Retinal pigment epithelial cell (primary cell): ENCODE measurements around the gene SULT2B1.
A peak's percentile ranks its signal among the peaks of the same experiment; 100 is the strongest.
"Not testable (repeated sequence)": the region's sequence is repeated elsewhere in the genome, so short reads cannot be mapped to it uniquely, and the experiment has no call there.

Experiments
- DNase-seq: peaks from one replicate; pipeline ENCODE4 v3.0.0-alpha.2; 2010; ENCODE audit warnings: low read depth
- H3K4me3 ChIP-seq: 2 replicates; pipeline ENCODE4 v1.5.1; 2011; ENCODE audit warnings: mild to moderate bottlenecking, low read length, control low read depth, moderate library complexity
- TF ChIP-seq, protein P1 (sequence below): conservative IDR thresholded peaks from 2 replicates; pipeline ENCODE4 v1.5.1; 2011; ENCODE audit warnings: low read depth, low read length, control low read depth, inconsistent platforms

SULT2B1 gene

GRCh38 chr19:48530066-48530720 lies 21.8 kb upstream of the SULT2B1 start:
- no peak overlapping the region for H3K4me3 ChIP-seq
- DNase-seq: no peak
- TF ChIP-seq, protein P1, sequence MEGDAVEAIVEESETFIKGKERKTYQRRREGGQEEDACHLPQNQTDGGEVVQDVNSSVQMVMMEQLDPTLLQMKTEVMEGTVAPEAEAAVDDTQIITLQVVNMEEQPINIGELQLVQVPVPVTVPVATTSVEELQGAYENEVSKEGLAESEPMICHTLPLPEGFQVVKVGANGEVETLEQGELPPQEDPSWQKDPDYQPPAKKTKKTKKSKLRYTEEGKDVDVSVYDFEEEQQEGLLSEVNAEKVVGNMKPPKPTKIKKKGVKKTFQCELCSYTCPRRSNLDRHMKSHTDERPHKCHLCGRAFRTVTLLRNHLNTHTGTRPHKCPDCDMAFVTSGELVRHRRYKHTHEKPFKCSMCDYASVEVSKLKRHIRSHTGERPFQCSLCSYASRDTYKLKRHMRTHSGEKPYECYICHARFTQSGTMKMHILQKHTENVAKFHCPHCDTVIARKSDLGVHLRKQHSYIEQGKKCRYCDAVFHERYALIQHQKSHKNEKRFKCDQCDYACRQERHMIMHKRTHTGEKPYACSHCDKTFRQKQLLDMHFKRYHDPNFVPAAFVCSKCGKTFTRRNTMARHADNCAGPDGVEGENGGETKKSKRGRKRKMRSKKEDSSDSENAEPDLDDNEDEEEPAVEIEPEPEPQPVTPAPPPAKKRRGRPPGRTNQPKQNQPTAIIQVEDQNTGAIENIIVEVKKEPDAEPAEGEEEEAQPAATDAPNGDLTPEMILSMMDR: no peak

DNA sequence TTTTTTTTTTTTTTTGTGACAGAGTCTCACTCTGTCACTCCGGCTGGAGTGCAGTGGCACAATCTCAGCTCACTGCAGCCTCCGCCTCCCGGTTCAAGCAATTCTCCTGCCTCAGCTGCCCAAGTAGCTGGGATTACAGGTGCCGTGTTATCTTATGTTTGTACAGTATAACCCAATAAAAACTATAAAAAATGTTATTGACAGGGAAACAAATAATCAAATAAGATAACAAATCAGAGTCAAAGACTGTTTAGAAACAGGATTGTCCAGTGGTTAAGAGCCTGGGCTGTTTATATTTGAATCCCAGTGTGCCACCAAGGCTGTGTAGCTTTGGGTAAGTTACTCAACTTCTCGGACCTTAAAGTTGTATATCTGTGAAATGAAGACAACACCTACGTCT lies 21.2 kb upstream of the SULT2B1 start:
- TF ChIP-seq, protein P1: no peak
- DNase-seq: no peak
- H3K4me3 ChIP-seq: no peak overlapping the region

DNA sequence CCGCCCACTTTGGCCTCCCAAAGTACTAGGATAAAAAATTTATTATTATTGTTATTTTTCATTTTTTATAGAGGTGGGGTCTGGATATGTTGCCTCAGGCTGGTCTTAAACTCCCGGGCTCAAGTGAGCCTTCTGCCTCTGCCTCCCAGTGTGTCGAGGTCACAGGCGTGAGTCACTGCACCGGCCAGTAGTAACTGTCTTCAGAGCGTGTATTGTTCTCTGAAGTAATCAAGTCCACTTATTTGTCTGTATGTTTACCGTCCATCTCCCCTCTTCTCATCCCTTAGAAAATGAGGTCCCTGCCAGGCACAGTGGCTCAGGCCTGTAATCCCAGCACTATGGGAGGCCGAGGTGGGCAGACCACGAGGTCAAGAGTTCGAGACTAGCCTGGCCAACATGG lies 18.2 kb upstream of the SULT2B1 start:
- no peak overlapping the region for H3K4me3 ChIP-seq
- no peak for DNase-seq
- TF ChIP-seq, protein P1: no peak

- H3K4me3 ChIP-seq: no peak overlapping the region
- DNase-seq: no peak
- TF ChIP-seq, protein P1: no peak
These were observed 14.4 kb upstream of the SULT2B1 start for GRCh38 chr19:48537541-48537940.

GRCh38 chr19:48538057-48538456 lies 13.9 kb upstream of the SULT2B1 start:
- not testable (repeated sequence) for DNase-seq, H3K4me3 ChIP-seq

- DNase-seq: peak; percentile 45
- H3K4me3 ChIP-seq: no peak overlapping the region
- TF ChIP-seq, protein P1: no peak
These were observed 12.4 kb upstream of the SULT2B1 start for GRCh38 chr19:48539503-48540096.

GRCh38 chr19:48540110-48540509 lies 11.9 kb upstream of the SULT2B1 start:
- H3K4me3 ChIP-seq: no peak overlapping the region
- TF ChIP-seq, protein P1: no peak
- no peak for DNase-seq
